B cell (primary cell): ENCODE measurements around the gene FXYD4. TPM values are rescaled to one million over a fixed set of nuclear protein-coding genes. Genes with fewer than 3 reads are reported as not detected.

Experiments
- ATAC-seq: fragments of 200-7000 bp; cut with Tn5 transposase; one replicate; pipeline ENCODE4 v1.10.0; 2021; ENCODE audit warnings: low read depth, mild to moderate bottlenecking, moderate number of reproducible peaks, moderate library complexity
- CTCF ChIA-PET: fragments of 350-600 bp; sonication (Branson Sonifier 250); formaldehyde crosslinking; loops from one replicate; lab custom pipeline; 2021; ENCODE audit warnings: antibody characterized with exemption, inconsistent platforms; lab: Charles Lee
- POLR2A ChIA-PET: fragments of 350-600 bp; sonication (Branson Sonifier 250); formaldehyde crosslinking; loops from one replicate; lab custom pipeline; 2021; ENCODE audit warnings: antibody characterized with exemption; lab: Charles Lee
- DNase-seq: peaks from one replicate; pipeline ENCODE4 v3.0.0; 2013
- H2AFZ ChIP-seq: 2 replicates; pipeline ENCODE4 v1.6.1; 2012; ENCODE audit warnings: mild to moderate bottlenecking, low read depth, low read length; ENCODE audit not compliant: insufficient read depth, poor library complexity, severe bottlenecking
- H3K27ac ChIP-seq, 2 donors: 1 replicate in 1 of 2; 2 replicates in 1 of 2; pipeline ENCODE4 v1.5.1; 2012 to 2013; ENCODE audit warnings: low read length in 2 of 2, mild to moderate bottlenecking in 2 of 2, moderate library complexity in 1 of 2
- H3K27me3 ChIP-seq, 4 experiments: fragments of 200-600 bp in 1 of 4; sonication (generic) in 1 of 4; replicated peaks in 1 of 4; 1 replicate in 2 of 4; 2 replicates in 2 of 4; pipeline versions ENCODE4 v1.6.1 to v1.7.0; 2013 to 2016; ENCODE audit warnings: low read length in 3 of 4, mild to moderate bottlenecking in 2 of 4, mixed read lengths in 1 of 4, moderate library complexity in 1 of 4; ENCODE audit not compliant: insufficient read depth in 4 of 4, control insufficient read depth in 3 of 4; ENCODE audit errors: control extremely low read depth in 1 of 4
- H3K36me3 ChIP-seq, 2 experiments: replicated peaks in 1 of 2; 1 replicate in 1 of 2; 2 replicates in 1 of 2; pipeline versions ENCODE4 v1.6.1 to v1.7.1; 2013; ENCODE audit warnings: low read length in 1 of 2; ENCODE audit not compliant: insufficient read depth in 2 of 2, control insufficient read depth in 1 of 2; ENCODE audit errors: control extremely low read depth in 1 of 2, extremely low read depth in 1 of 2
- H3K4me1 ChIP-seq, 2 donors: fragments of 200-600 bp in 1 of 2; sonication (generic) in 1 of 2; 1 replicate in 1 of 2; 2 replicates in 1 of 2; pipeline versions ENCODE4 v1.5.1 to v1.6.1; 2013 to 2017; ENCODE audit warnings: low read length in 2 of 2; ENCODE audit not compliant: control insufficient read depth in 2 of 2, insufficient read depth in 2 of 2
- H3K4me2 ChIP-seq: replicated peaks from 2 replicates; pipeline ENCODE3; 2012; ENCODE audit warnings: mild to moderate bottlenecking, low read depth, low read length; ENCODE audit not compliant: poor library complexity, severe bottlenecking
- H3K4me3 ChIP-seq, 5 experiments: fragments of 200-600 bp in 1 of 5; sonication (generic) in 1 of 5; 1 replicate in 3 of 5; 2 replicates in 2 of 5; pipeline versions ENCODE4 v1.5.1 to v1.7.0; 2011 to 2016; ENCODE audit warnings: low read length in 4 of 5, mild to moderate bottlenecking in 4 of 5, low read depth in 2 of 5, control low read depth in 1 of 5, moderate library complexity in 1 of 5; ENCODE audit not compliant: insufficient read depth in 1 of 5; ENCODE audit errors: control extremely low read depth in 1 of 5, extremely low read depth in 1 of 5
- H3K79me2 ChIP-seq: fragments of 200-600 bp; sonication (generic); one replicate; pipeline ENCODE4 v1.6.0; 2016; ENCODE audit warnings: low read length; ENCODE audit not compliant: control insufficient read depth, insufficient read depth
- H3K9ac ChIP-seq: fragments of 200-600 bp; sonication (generic); 2 replicates; pipeline ENCODE4 v1.6.1; 2017; ENCODE audit warnings: mild to moderate bottlenecking, low read length, moderate library complexity
- H3K9me3 ChIP-seq, 3 donors: one replicate each; pipeline versions ENCODE4 v1.6.1 to v1.7.1; 2013; ENCODE audit warnings: low read length in 2 of 3; ENCODE audit not compliant: control insufficient read depth in 2 of 3, insufficient read depth in 1 of 3; ENCODE audit errors: control extremely low read depth in 1 of 3
- H4K20me1 ChIP-seq: 2 replicates; pipeline ENCODE4 v1.6.0; 2012; ENCODE audit warnings: mild to moderate bottlenecking, low read length; ENCODE audit not compliant: insufficient read depth, control insufficient read depth, poor library complexity, severe bottlenecking
- H3K27ac Mint-ChIP-seq: one replicate; pipeline ENCODE4 v1.8.0; 2021; ENCODE audit warnings: mixed read lengths
- H3K27me3 Mint-ChIP-seq: one replicate; pipeline ENCODE4 v1.8.0; 2021; ENCODE audit warnings: mixed read lengths
- H3K4me1 Mint-ChIP-seq: one replicate; pipeline ENCODE4 v1.8.0; 2021; ENCODE audit warnings: mixed read lengths
- H3K4me3 Mint-ChIP-seq: one replicate; pipeline ENCODE4 v1.8.0; 2021; ENCODE audit warnings: mixed read lengths
- H3K9me3 Mint-ChIP-seq: one replicate; pipeline ENCODE4 v1.8.0; 2022; ENCODE audit warnings: mixed read lengths; ENCODE audit not compliant: insufficient read depth
- CTCF ChIP-seq: fragments of 200-600 bp; IDR thresholded peaks from one replicate; pipeline ENCODE4 v1.8.0; 2022; ENCODE audit warnings: antibody characterized with exemption, mild to moderate bottlenecking
- EZH2 ChIP-seq: IDR thresholded peaks from 2 replicates; pipeline ENCODE4 v1.6.1; 2012; ENCODE audit warnings: borderline replicate concordance, low read depth, mild to moderate bottlenecking, moderate library complexity, low read length; ENCODE audit not compliant: insufficient read depth, poor library complexity, severe bottlenecking
- WGBS: methylation state at CpG from one replicate; pipeline ENCODE4 v1.1.5; 2013; ENCODE audit warnings: missing lambda C conversion rate; ENCODE audit not compliant: insufficient coverage; 5-methylcytosine and 5-hydroxymethylcytosine counted together
- intact Hi-C: fragments of 100-400 bp; cut with micrococcal nuclease; formaldehyde crosslinking; loops from one replicate; pipeline ENCODE4 v1.10.0; 2022
- polyA plus RNA-seq: library from polyadenylated mRNA; depleted of rRNA; stranded (reverse); fragments of >200 nt; gene quantifications from 2 replicates; pipeline ENCODE4 v1.2.3, GENCODE V29; 2012
- total RNA-seq, 2 donors: library from RNA; stranded (reverse); fragments of 120-200 nt in 1 of 2; gene quantifications; 1 replicate in 1 of 2; 2 replicates in 1 of 2; pipeline versions ENCODE4 v1.2.3 to v1.2.4, GENCODE V29; 2013 to 2022

FXYD4 gene
- total and polyA plus RNA-seq, 2 donors (not counting 1 experiment from before 2014, with no cell fraction given), result not detected

GRCh38 chr10:43372765-43373361, 1.4 kb downstream of the FXYD4 start:
- ATAC-seq (no peak), DNase-seq (no peak)
- peaks cover 6% of the 10 kb centered on the region for H3K27me3 Mint-ChIP-seq
- H3K9me3 ChIP-seq, result peaks cover 0 to 1% (median 0%) of the 10 kb centered on the region in 3 donors
- ChIA-PET CTCF (no interaction called here), POLR2A (no interaction called here)
- TF ChIP-seq EZH2, result no peak
- no peak for TF ChIP-seq CTCF
- H3K4me2 ChIP-seq, result no peak overlapping the region
- no peaks in the 10 kb centered on the region for H4K20me1 ChIP-seq
- WGBS, result 100% methylated on average over 1 of the region's 1 CpG
- H3K36me3 ChIP-seq, result no peaks in the 10 kb centered on the region
- H3K27ac ChIP-seq, result no peak overlapping the region
- intact Hi-C loops, result no loop called here
- H3K9me3 Mint-ChIP-seq, result no peaks in the 10 kb centered on the region
- no peak overlapping the region for H3K4me3 Mint-ChIP-seq
- no peaks in the 10 kb centered on the region for H3K4me1 ChIP-seq
- no peak overlapping the region for H3K4me3 ChIP-seq
- no peak overlapping the region for H2AFZ ChIP-seq
- no peak overlapping the region for H3K9ac ChIP-seq
- no peaks in the 10 kb centered on the region for H3K27me3 ChIP-seq
- no peaks in the 10 kb centered on the region for H3K4me1 Mint-ChIP-seq
- H3K27ac Mint-ChIP-seq, result no peak overlapping the region
- no peaks in the 10 kb centered on the region for H3K79me2 ChIP-seq

- CTCF ChIA-PET, result no interaction called here
- H2AFZ ChIP-seq, result no peak overlapping the region
- no peaks in the 10 kb centered on the region for H3K79me2 ChIP-seq
- DNase-seq (no peak), ATAC-seq (no peak)
- H3K4me3 Mint-ChIP-seq, result no peak overlapping the region
- H3K9ac ChIP-seq, result no peak overlapping the region
- TF ChIP-seq CTCF (no peak), EZH2 (no peak)
- no peak overlapping the region for H3K27ac ChIP-seq
- no peaks in the 10 kb centered on the region for H3K9me3 ChIP-seq
- 70% methylated on average over 4 of the region's 5 CpGs for WGBS
- no peaks in the 10 kb centered on the region for H3K9me3 Mint-ChIP-seq
- POLR2A ChIA-PET, result no interaction called here
- H3K27me3 ChIP-seq, result no peaks in the 10 kb centered on the region
- H3K27ac Mint-ChIP-seq, result no peak overlapping the region
- H3K4me2 ChIP-seq, result no peak overlapping the region
- intact Hi-C loops, result no loop called here
- peaks cover 6% of the 10 kb centered on the region for H3K27me3 Mint-ChIP-seq
- no peaks in the 10 kb centered on the region for H3K4me1 Mint-ChIP-seq
- H3K4me1 ChIP-seq, result no peaks in the 10 kb centered on the region
- H4K20me1 ChIP-seq, result no peaks in the 10 kb centered on the region
- H3K4me3 ChIP-seq, result no peak overlapping the region
- no peaks in the 10 kb centered on the region for H3K36me3 ChIP-seq
Measured at GRCh38 chr10:43373461-43373860, 2.0 kb downstream of the FXYD4 start.
